Transverse colon (tissue), 4 donors: Measurements from ENCODE around the gene NOTCH3. TPM values are rescaled to one million over a fixed set of nuclear protein-coding genes. Genes with fewer than 3 reads are reported as not detected.

ENCODE experiments used
- DNase-seq: peaks from one replicate; pipeline ENCODE4 v3.0.0-alpha.2; 2019
- H3K27ac ChIP-seq, 4 donors: fragments of 200-600 bp; sonication (generic); 2 replicates each; pipeline ENCODE4 v1.5.1; 2016 to 2018; ENCODE audit warnings: inconsistent platforms in 4 of 4
- H3K27me3 ChIP-seq: fragments of 200-600 bp; sonication (generic); 2 replicates; pipeline ENCODE4 v1.5.1; 2017; ENCODE audit warnings: inconsistent platforms
- H3K36me3 ChIP-seq, 4 donors: fragments of 200-600 bp; sonication (generic); 2 replicates each; pipeline ENCODE4 v1.5.1; 2017 to 2019; ENCODE audit warnings: inconsistent platforms in 4 of 4
- H3K4me1 ChIP-seq, 4 donors: fragments of 200-600 bp; sonication (generic); 2 replicates each; pipeline ENCODE4 v1.5.1; 2017 to 2020; ENCODE audit warnings: inconsistent platforms in 4 of 4
- H3K4me3 ChIP-seq, 4 donors: fragments of 200-600 bp; sonication (generic); 1 replicate in 1 of 4; 2 replicates in 3 of 4; pipeline versions ENCODE4 v1.5.1 to v1.6.1; 2017 to 2019; ENCODE audit warnings: inconsistent platforms in 4 of 4
- H3K9me3 ChIP-seq, 2 donors: fragments of 200-600 bp; sonication (generic); 2 replicates each; pipeline ENCODE4 v1.5.1; 2017 to 2019; ENCODE audit warnings: inconsistent platforms in 2 of 2
- EP300 ChIP-seq: sonication (generic); formaldehyde crosslinking; IDR thresholded peaks from one replicate; pipeline ENCODE4 v1.6.1; 2017; ENCODE audit warnings: antibody characterized with exemption, low read depth
- POLR2A ChIP-seq: fragments of 450-650 bp; IDR thresholded peaks from one replicate; pipeline ENCODE4 v1.6.1; 2016; ENCODE audit warnings: antibody characterized with exemption, mild to moderate bottlenecking, moderate library complexity
- POLR2AphosphoS5 ChIP-seq, 3 donors: sonication (generic); formaldehyde crosslinking; IDR thresholded peaks; one replicate each; pipeline ENCODE4 v1.6.1; 2016; ENCODE audit warnings: antibody characterized with exemption in 3 of 3
- WGBS, 2 donors: methylation state at CpG; one replicate each; pipeline ENCODE4 v1.1.5; 2018; ENCODE audit warnings: low coverage in 1 of 2; 5-methylcytosine and 5-hydroxymethylcytosine counted together
- in situ Hi-C, 4 donors: fragments of 200-750 bp; cut with MboI; loops; one replicate each; pipeline versions ENCODE4 v1.15.0 to v1.15.1; 2017; ENCODE audit warnings: low sequenced_read_pairs in 3 of 4, low pct_ligation_motif_present in 1 of 4, low pct_unique_long_range_greater_than_20kb in 1 of 4
- intact Hi-C: fragments of 100-400 bp; cut with DNase I; formaldehyde crosslinking; loops from one replicate; pipeline ENCODE4 v1.15.1; 2023; ENCODE audit warnings: low total_unique reads
- small RNA-seq, 4 donors: library from RNA; depleted of rRNA; stranded (forward); fragments of <200 nt; gene quantifications; one replicate each; pipeline ENCODE3, GENCODE V24; 2016
- total RNA-seq, 4 donors: library from RNA; depleted of rRNA; stranded (reverse); fragments of >200 nt; gene quantifications; one replicate each; pipeline ENCODE4 v1.1.0, GENCODE V29; 2016
- TF ChIP-seq, protein P1 (sequence below), 5 experiments: fragments of 200-600 bp in 3 of 5; fragments of 450-650 bp in 2 of 5; sonication (generic) in 3 of 5; IDR thresholded peaks; 1 replicate in 2 of 5; 2 replicates in 3 of 5; pipeline ENCODE4 v1.5.1; 2016 to 2017; ENCODE audit warnings: antibody characterized with exemption in 5 of 5, inconsistent platforms in 3 of 5, mild to moderate bottlenecking in 2 of 5, moderate library complexity in 1 of 5

The NOTCH3 gene
- total RNA-seq, 4 donors from 2014 or later = 2.2 to 16.3 (median 4.7) TPM

DNA sequence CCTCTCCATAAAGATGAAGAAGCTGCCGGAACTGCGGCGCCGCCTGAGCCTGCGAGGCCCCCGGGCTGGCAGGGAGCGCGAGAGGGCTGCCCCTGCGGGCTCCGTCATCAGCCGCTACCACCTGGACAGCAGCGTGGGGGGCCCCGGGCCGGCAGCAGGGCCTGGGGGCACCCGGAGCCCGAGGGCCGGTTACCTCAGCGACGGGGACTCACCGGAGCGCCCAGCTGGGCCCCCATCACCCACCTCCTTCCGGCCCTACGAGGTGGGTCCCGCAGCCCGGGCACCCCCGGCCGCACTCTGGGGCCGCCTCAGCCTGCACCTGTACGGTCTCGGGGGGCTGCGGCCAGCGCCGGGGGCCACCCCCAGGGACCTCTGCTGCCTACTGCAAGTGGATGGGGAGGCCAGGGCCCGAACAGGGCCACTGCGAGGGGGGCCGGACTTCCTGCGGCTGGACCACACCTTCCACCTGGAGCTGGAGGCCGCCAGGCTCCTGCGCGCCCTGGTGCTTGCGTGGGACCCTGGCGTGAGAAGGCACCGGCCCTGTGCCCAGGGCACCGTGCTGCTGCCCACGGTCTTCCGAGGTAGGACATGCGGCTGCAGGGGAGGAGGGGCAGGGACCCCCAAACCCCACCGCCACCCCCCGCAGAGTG lies 90.9 kb downstream of the NOTCH3 start:
- 92% methylated on average over 19 of the region's 49 CpGs; no CpG with 5 or more reads in 1 of the 2 donors for WGBS, 2 donors
- intact Hi-C loops (loop anchor here (5.0 kb wide), 1 partner anchor 868 kb away; no protein-coding TSS in a partner anchor), in situ Hi-C loops (no loop called here)
- TF ChIP-seq POLR2A (no peak), POLR2AphosphoS5 (IDR thresholded peaks at IDR 0.05) (no peak), EP300 (no peak)
- TF ChIP-seq, protein P1, sequence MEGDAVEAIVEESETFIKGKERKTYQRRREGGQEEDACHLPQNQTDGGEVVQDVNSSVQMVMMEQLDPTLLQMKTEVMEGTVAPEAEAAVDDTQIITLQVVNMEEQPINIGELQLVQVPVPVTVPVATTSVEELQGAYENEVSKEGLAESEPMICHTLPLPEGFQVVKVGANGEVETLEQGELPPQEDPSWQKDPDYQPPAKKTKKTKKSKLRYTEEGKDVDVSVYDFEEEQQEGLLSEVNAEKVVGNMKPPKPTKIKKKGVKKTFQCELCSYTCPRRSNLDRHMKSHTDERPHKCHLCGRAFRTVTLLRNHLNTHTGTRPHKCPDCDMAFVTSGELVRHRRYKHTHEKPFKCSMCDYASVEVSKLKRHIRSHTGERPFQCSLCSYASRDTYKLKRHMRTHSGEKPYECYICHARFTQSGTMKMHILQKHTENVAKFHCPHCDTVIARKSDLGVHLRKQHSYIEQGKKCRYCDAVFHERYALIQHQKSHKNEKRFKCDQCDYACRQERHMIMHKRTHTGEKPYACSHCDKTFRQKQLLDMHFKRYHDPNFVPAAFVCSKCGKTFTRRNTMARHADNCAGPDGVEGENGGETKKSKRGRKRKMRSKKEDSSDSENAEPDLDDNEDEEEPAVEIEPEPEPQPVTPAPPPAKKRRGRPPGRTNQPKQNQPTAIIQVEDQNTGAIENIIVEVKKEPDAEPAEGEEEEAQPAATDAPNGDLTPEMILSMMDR (IDR thresholded peaks at IDR 0.05) = no peak
- no peak for DNase-seq
- peaks cover 0 to 23% (median 0%) of the 10 kb centered on the region in 4 donors for H3K4me1 ChIP-seq
- H3K27me3 ChIP-seq = peaks cover 30% of the 10 kb centered on the region
- H3K36me3 ChIP-seq = no peaks in the 10 kb centered on the region
- H3K27ac ChIP-seq = no peak overlapping the region
- H3K4me3 ChIP-seq = no peak overlapping the region
- no peaks in the 10 kb centered on the region for H3K9me3 ChIP-seq

Small RNAs within 50 kb of the gene (small RNA-seq; reads per million reads assigned to genes)
- gene MIR6795 = 0 reads per million in 4 donors
- 0 reads per million in 4 donors for gene RNU6-782P

Other genes with a start within 250 kb of the NOTCH3 start
- gene SLC1A6, start 221.1 kb downstream of the NOTCH3 start, total RNA-seq = not detected
- gene CASP14, start 151.5 kb downstream of the NOTCH3 start, total RNA-seq = not detected
- not detected for gene OR1I1, start 118.8 kb downstream of the NOTCH3 start, total RNA-seq
- gene SYDE1, start 93.6 kb downstream of the NOTCH3 start, total RNA-seq = 10 to 100 TPM in 3 of 4 donors, 1 to 10 TPM in 1; 6.7 to 20.9 (median 12.3) TPM
- not detected for gene EPHX3, start 31.5 kb upstream of the NOTCH3 start, total RNA-seq
- gene BRD4, start 131.5 kb upstream of the NOTCH3 start, total RNA-seq = 10 to 100 TPM; 39.5 to 87.9 (median 61.2) TPM
- 10 to 100 TPM; 21.6 to 75.2 (median 47.5) TPM for gene AKAP8, start 178.8 kb upstream of the NOTCH3 start, total RNA-seq
- 100 to 1,000 TPM; 112 to 329 (median 172) TPM for gene AKAP8L, start 218.0 kb upstream of the NOTCH3 start, total RNA-seq
- gene WIZ, start 249.0 kb upstream of the NOTCH3 start, total RNA-seq = 10 to 100 TPM; 31.0 to 63.6 (median 42.0) TPM